Heart right ventricle (tissue), 16 donors: Measurements from ENCODE around the gene DNASE2B. TPM values are rescaled to one million over a fixed set of nuclear protein-coding genes. Genes with fewer than 3 reads are reported as not detected.

ENCODE experiments used
- ATAC-seq, 8 donors: fragments of 200-7000 bp; cut with Tn5 transposase; one replicate each; pipeline ENCODE4 v1.9.1; 2020; ENCODE audit warnings: mild to moderate bottlenecking in 8 of 8, moderate library complexity in 8 of 8, moderate number of reproducible peaks in 1 of 8
- DNase-seq, 2 donors: peaks; one replicate each; pipeline ENCODE4 v3.0.0-alpha.2; 2020
- H3K27ac ChIP-seq, 10 donors: fragments of 200-600 bp; sonication (generic) in 2 of 10; one replicate each; pipeline versions ENCODE4 v1.5.0 to v1.8.0; 2020 to 2022; ENCODE audit warnings: mild to moderate bottlenecking in 3 of 10
- H3K27me3 ChIP-seq, 7 donors: fragments of 200-600 bp; one replicate each; pipeline ENCODE4 v1.8.0; 2021 to 2022; ENCODE audit warnings: mild to moderate bottlenecking in 2 of 7
- H3K36me3 ChIP-seq, 9 donors: fragments of 200-600 bp; sonication (generic) in 1 of 9; one replicate each; pipeline versions ENCODE4 v1.5.0 to v1.8.0; 2020 to 2022; ENCODE audit warnings: mild to moderate bottlenecking in 2 of 9
- H3K4me1 ChIP-seq, 9 donors: fragments of 200-600 bp; sonication (generic) in 1 of 9; one replicate each; pipeline versions ENCODE4 v1.5.0 to v1.8.0; 2020 to 2022; ENCODE audit warnings: mild to moderate bottlenecking in 4 of 9
- H3K4me3 ChIP-seq, 10 donors: fragments of 200-600 bp; sonication (generic) in 2 of 10; one replicate each; pipeline versions ENCODE4 v1.5.0 to v1.8.0; 2020 to 2022; ENCODE audit warnings: mild to moderate bottlenecking in 7 of 10, moderate library complexity in 2 of 10
- H3K9me3 ChIP-seq, 11 donors: fragments of 200-600 bp in 10 of 11; sonication (generic) in 2 of 11; one replicate each; pipeline versions ENCODE4 v1.5.0 to v1.8.0; 2013 to 2022; ENCODE audit warnings: mild to moderate bottlenecking in 2 of 11, control low read depth in 1 of 11, moderate library complexity in 1 of 11
- CTCF ChIP-seq, 9 donors: fragments of 200-600 bp; sonication (generic) in 2 of 9; IDR thresholded peaks; one replicate each; pipeline versions ENCODE4 v1.5.0 to v1.8.0; 2021 to 2022; ENCODE audit warnings: antibody characterized with exemption in 9 of 9, mild to moderate bottlenecking in 5 of 9, moderate library complexity in 1 of 9
- WGBS, 2 donors: extraction: QIAGEN DNeasy Blood & Tissue Kit; methylation state at CpG; one replicate each; pipeline ENCODE4 v1.1.7; 2013; ENCODE audit warnings: inconsistent platforms in 1 of 2; 5-methylcytosine and 5-hydroxymethylcytosine counted together
- intact Hi-C, 10 donors: fragments of 100-400 bp; cut with DNase I; formaldehyde crosslinking; loops; one replicate each; pipeline versions ENCODE4 v1.11.1 to v1.14.2; 2022
- polyA plus RNA-seq, 2 donors: library from polyadenylated mRNA; stranded (reverse); fragments of 200-250 nt; gene quantifications; one replicate each; pipeline ENCODE4 v1.2.3, GENCODE V29; 2013
- total RNA-seq, 10 donors: library from RNA; stranded (reverse); fragmentation: NEBNext Ultra II Directional in 3 of 10; extraction: Animal tissue kit (Norgen Biotek cat#: 25700) in 3 of 10; gene quantifications; one replicate each; pipeline versions ENCODE4 v1.2.1 to v1.2.4, GENCODE V29; 2021 to 2023
- donor health status: Arrhythmogenic right ventricular cardiomyopathy.
- donor health status: ischemic (EF 13 %, LVEDD 7.1; RV severe dilation, severe dysfunction).
- donor health status: healthy with polysubstance abuse.
- donor health status: DM: no; HTN: yes; CAD: no.
- donor health status: DM: no; HTN: no; CAD: no.
- donor health status: ischemic (EF 25% LVEDD 6.9; RV normal size, moderate dysfunction).
- donor health status: ischemic (EF 25% LVEDD 5.7; RV mildly dilated, moderate dysfunction).
- donor health status: healthy.
- donor health status: DM: yes; HTN: yes; CAD: no.
- donor health status: Ischemic cardiomyopathy.
- donor health status: ischemic (EF 35%, LVEDD 5.7; RV mildly dilated, moderate dysfunction).
- donor health status: nonischemic (EF 11% LVEDD 7.7; RV severe dilation, severe dysfunction).
- donor health status: DM: yes; HTN: yes; CAD: no.
- donor health status: PGD.
- donor health status: ischemic (EF 29% LVEDD 5.4; RV normal size, mild dysfunction).
- donor health status: nonischemic (EF 23%, LVEDD 6.1; RV moderate dilation, normal function).

Gene DNASE2B
- total and polyA plus RNA-seq, 12 donors = 0.20 TPM; not detected in 11

- H3K4me3 ChIP-seq = no peak overlapping the region
- H3K27me3 ChIP-seq = no peaks in the 10 kb centered on the region
- intact Hi-C loops = no loop called here
- no peaks in the 10 kb centered on the region for H3K36me3 ChIP-seq
- ATAC-seq = no peak
- DNase-seq = no peak
- peaks cover 0 to 19% (median 0%) of the 10 kb centered on the region in 9 donors for H3K4me1 ChIP-seq
- no peak for TF ChIP-seq CTCF (IDR thresholded peaks at IDR 0.05)
- H3K27ac ChIP-seq = no peak overlapping the region
- 93 to 95% methylated on average over 5 of the region's 5 CpGs for WGBS, 2 donors
- no peaks in the 10 kb centered on the region for H3K9me3 ChIP-seq
Measured at GRCh38 chr1:84368441-84368840, 29.8 kb upstream of the DNASE2B start.

- Histone ChIP-seq H3K9me3 (no peaks in the 10 kb centered on the region), H3K4me3 (no peak overlapping the region), H3K27ac (no peak overlapping the region), H3K4me1 (peaks cover 2 to 16% (median 11%) of the 10 kb centered on the region in 9 donors), H3K27me3 (no peaks in the 10 kb centered on the region), H3K36me3 (no peaks in the 10 kb centered on the region)
- WGBS, 2 donors = 89 to 91% methylated on average over 1 of the region's 1 CpG
- ATAC-seq = no peak
- intact Hi-C loops = no loop called here
- no peak for TF ChIP-seq CTCF (IDR thresholded peaks at IDR 0.05)
- DNase-seq = no peak
Measured at GRCh38 chr1:84370266-84370665, 28.0 kb upstream of the DNASE2B start.

- TF ChIP-seq CTCF (IDR thresholded peaks at IDR 0.05) = no peak
- ATAC-seq (no peak), DNase-seq (no peak)
- Histone ChIP-seq H3K36me3 (no peaks in the 10 kb centered on the region), H3K27me3 (no peaks in the 10 kb centered on the region), H3K4me3 (no peak overlapping the region), H3K4me1 (peaks cover 2 to 22% (median 14%) of the 10 kb centered on the region in 9 donors), H3K9me3 (no peaks in the 10 kb centered on the region), H3K27ac (no peak overlapping the region)
- WGBS, 2 donors = 92 to 93% methylated on average over 4 of the region's 4 CpGs
- intact Hi-C loops = no loop called here
Measured at GRCh38 chr1:84370831-84371394, 27.4 kb upstream of the DNASE2B start.

GRCh38 chr1:84373436-84374141 is 24.7 kb upstream of the DNASE2B start:
- peaks cover 5 to 25% (median 14%) of the 10 kb centered on the region in 9 donors for H3K4me1 ChIP-seq
- no peak for ATAC-seq
- no peaks in the 10 kb centered on the region for H3K27me3 ChIP-seq
- DNase-seq = no peak
- intact Hi-C loops = no loop called here
- no peaks in the 10 kb centered on the region for H3K9me3 ChIP-seq
- H3K36me3 ChIP-seq = no peaks in the 10 kb centered on the region
- 39 to 46% methylated on average over 2 of the region's 2 CpGs for WGBS, 2 donors
- no peak for TF ChIP-seq CTCF (IDR thresholded peaks at IDR 0.05)
- H3K27ac ChIP-seq = no peak overlapping the region
- H3K4me3 ChIP-seq = no peak overlapping the region
